Body of pancreas (tissue), 4 donors: ENCODE data around the gene EFCAB9.

Experiments used
- POLR2A ChIP-seq, 3 donors: fragments of 450-650 bp; IDR thresholded peaks; one replicate each; pipeline ENCODE4 v1.6.1; 2016; ENCODE audit warnings: antibody characterized with exemption in 3 of 3, mild to moderate bottlenecking in 2 of 3
- TF ChIP-seq, protein P1 (sequence below), 7 experiments: fragments of 450-650 bp in 4 of 7; fragments of 200-600 bp in 3 of 7; sonication (generic) in 3 of 7; IDR thresholded peaks; one replicate each; pipeline ENCODE4 v1.5.1; 2016 to 2019; ENCODE audit warnings: antibody characterized with exemption in 7 of 7

DNA sequence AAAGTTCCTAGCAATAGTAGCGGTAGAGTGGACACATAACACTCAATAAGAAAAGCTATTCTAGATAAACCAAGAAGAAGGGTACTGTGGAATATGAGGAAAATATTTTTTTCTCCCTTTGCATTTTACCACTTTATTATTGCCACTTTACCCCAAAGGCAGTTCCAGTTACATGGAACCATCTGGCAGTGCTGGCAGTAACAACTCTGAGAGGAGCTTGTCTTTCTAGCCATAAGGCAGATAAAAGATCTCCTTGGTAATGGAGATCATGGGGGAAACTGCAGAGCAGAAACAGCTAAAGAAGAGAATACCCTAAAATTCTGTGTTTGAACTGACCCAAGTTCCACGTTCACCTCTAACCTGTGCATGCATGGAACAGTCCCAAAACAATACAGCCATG is 51.1 kb downstream of the EFCAB9 start:
- TF ChIP-seq, protein P1, sequence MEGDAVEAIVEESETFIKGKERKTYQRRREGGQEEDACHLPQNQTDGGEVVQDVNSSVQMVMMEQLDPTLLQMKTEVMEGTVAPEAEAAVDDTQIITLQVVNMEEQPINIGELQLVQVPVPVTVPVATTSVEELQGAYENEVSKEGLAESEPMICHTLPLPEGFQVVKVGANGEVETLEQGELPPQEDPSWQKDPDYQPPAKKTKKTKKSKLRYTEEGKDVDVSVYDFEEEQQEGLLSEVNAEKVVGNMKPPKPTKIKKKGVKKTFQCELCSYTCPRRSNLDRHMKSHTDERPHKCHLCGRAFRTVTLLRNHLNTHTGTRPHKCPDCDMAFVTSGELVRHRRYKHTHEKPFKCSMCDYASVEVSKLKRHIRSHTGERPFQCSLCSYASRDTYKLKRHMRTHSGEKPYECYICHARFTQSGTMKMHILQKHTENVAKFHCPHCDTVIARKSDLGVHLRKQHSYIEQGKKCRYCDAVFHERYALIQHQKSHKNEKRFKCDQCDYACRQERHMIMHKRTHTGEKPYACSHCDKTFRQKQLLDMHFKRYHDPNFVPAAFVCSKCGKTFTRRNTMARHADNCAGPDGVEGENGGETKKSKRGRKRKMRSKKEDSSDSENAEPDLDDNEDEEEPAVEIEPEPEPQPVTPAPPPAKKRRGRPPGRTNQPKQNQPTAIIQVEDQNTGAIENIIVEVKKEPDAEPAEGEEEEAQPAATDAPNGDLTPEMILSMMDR (IDR thresholded peaks at IDR 0.05): no peak
- no peak for TF ChIP-seq POLR2A (IDR thresholded peaks at IDR 0.05)
